HepG2 (cell line): Measurements from ENCODE around the gene TLDC2. TPM values are rescaled to one million over a fixed set of nuclear protein-coding genes. Genes with fewer than 3 reads are reported as not detected.

ENCODE experiments used
- AGO1 ChIP-seq: fragments of 200-400 bp; formaldehyde crosslinking; IDR thresholded peaks from 2 replicates; pipeline ENCODE4 v1.6.1; 2017; ENCODE audit warnings: mild to moderate bottlenecking, low read depth, low read length, moderate library complexity; ENCODE audit not compliant: poor library complexity, severe bottlenecking
- AHR ChIP-seq: IDR thresholded peaks from 2 replicates; pipeline ENCODE4 v1.6.1; 2018; ENCODE audit warnings: missing genetic modification reagents, missing compliant biosample characterization
- HNF4G ChIP-seq, 2 experiments: sonication (generic) in 1 of 2; formaldehyde crosslinking in 1 of 2; IDR thresholded peaks; 2 replicates each; pipeline versions ENCODE4 v1.4.0 to v1.6.1; 2011 to 2020; ENCODE audit warnings: borderline replicate concordance in 2 of 2, low read depth in 2 of 2, mild to moderate bottlenecking in 2 of 2, low read length in 1 of 2, missing genetic modification reagents in 1 of 2, moderate library complexity in 1 of 2
- MEF2D ChIP-seq: sonication (generic); formaldehyde crosslinking; IDR thresholded peaks from 2 replicates; pipeline ENCODE4 v1.5.1; 2020; ENCODE audit warnings: mild to moderate bottlenecking, missing genetic modification reagents
- RAD51 ChIP-seq: fragments of 450-650 bp; IDR thresholded peaks from 2 replicates; pipeline ENCODE4 v1.6.1; 2016; ENCODE audit warnings: borderline replicate concordance
- SETDB1 ChIP-seq: sonication (generic); formaldehyde crosslinking; IDR thresholded peaks from 2 replicates; pipeline ENCODE4 v1.5.1; 2020; ENCODE audit warnings: missing genetic modification reagents, mild to moderate bottlenecking, borderline replicate concordance
- SP5 ChIP-seq: IDR thresholded peaks from 2 replicates; pipeline ENCODE4 v1.6.1; 2016; ENCODE audit warnings: low read depth, borderline replicate concordance
- TFAP4 ChIP-seq: sonication (generic); IDR thresholded peaks from 2 replicates; pipeline ENCODE4 v1.6.1; 2016; ENCODE audit warnings: low read depth, borderline replicate concordance
- ZBTB38 ChIP-seq: sonication (generic); formaldehyde crosslinking; IDR thresholded peaks from 2 replicates; pipeline ENCODE4 v1.5.1; 2020; ENCODE audit warnings: mild to moderate bottlenecking, missing genetic modification reagents
- ZC3H4 ChIP-seq: sonication (generic); formaldehyde crosslinking; IDR thresholded peaks from 2 replicates; pipeline ENCODE4 v1.4.0; 2020; ENCODE audit warnings: missing genetic modification reagents, borderline replicate concordance
- ZNF232 ChIP-seq: sonication (generic); formaldehyde crosslinking; IDR thresholded peaks from 2 replicates; pipeline ENCODE4 v1.4.0; 2020; ENCODE audit warnings: missing genetic modification reagents, borderline replicate concordance
- ZNF333 ChIP-seq: sonication (generic); formaldehyde crosslinking; IDR thresholded peaks from 2 replicates; pipeline ENCODE4 v1.4.0; 2020; ENCODE audit warnings: mild to moderate bottlenecking, missing genetic modification reagents, borderline replicate concordance
- ZNF552 ChIP-seq: sonication (generic); formaldehyde crosslinking; IDR thresholded peaks from 2 replicates; pipeline ENCODE4 v1.9.0; 2022; ENCODE audit warnings: missing genetic modification reagents, mild to moderate bottlenecking, borderline replicate concordance
- ZNF576 ChIP-seq: sonication (generic); formaldehyde crosslinking; IDR thresholded peaks from 2 replicates; pipeline ENCODE4 v1.4.0; 2020; ENCODE audit warnings: mild to moderate bottlenecking, missing genetic modification reagents
- ZNF605 ChIP-seq: sonication (generic); formaldehyde crosslinking; IDR thresholded peaks from 2 replicates; pipeline ENCODE4 v1.8.0; 2022; ENCODE audit warnings: mild to moderate bottlenecking, missing genetic modification reagents
- polyA plus RNA-seq, 8 experiments: library from polyadenylated mRNA; depleted of rRNA in 3 of 8; stranded (reverse) in 7 of 8; unstranded in 1 of 8; fragments of >200 nt; fragmentation: Illumina TruSeq in 4 of 8; extraction: Trizol in 4 of 8; gene quantifications; 2 replicates each; pipeline versions ENCODE4 v1.2.1 to v1.2.3, GENCODE V29; 2011 to 2016; ENCODE audit warnings: low read depth in 4 of 8, missing spikeins in 1 of 8, mixed read lengths in 1 of 8; ENCODE audit not compliant: insufficient read depth in 1 of 8
- total RNA-seq, 5 experiments: library from RNA; depleted of rRNA; stranded (reverse); fragments of >200 nt; fragmentation: Illumina TruSeq; extraction: Trizol; gene quantifications; 2 replicates each; pipeline ENCODE4 v1.2.3, GENCODE V29; 2016; ENCODE audit warnings: low read depth in 1 of 5
- TF ChIP-seq, protein P1 (sequence below): IDR thresholded peaks from 2 replicates; pipeline ENCODE4 v1.6.1; 2016
- TF ChIP-seq, protein P2 (sequence below), 2 experiments: sonication (generic) in 1 of 2; formaldehyde crosslinking in 1 of 2; IDR thresholded peaks; 2 replicates each; pipeline versions ENCODE4 v1.6.1 to v1.9.0; 2014 to 2022; ENCODE audit warnings: antibody characterized with exemption in 1 of 2, borderline replicate concordance in 1 of 2, inconsistent platforms in 1 of 2, low read depth in 1 of 2, missing genetic modification reagents in 1 of 2
- TF ChIP-seq, protein P3 (sequence below): sonication (generic); formaldehyde crosslinking; IDR thresholded peaks from 2 replicates; pipeline ENCODE4 v1.8.1; 2023; ENCODE audit warnings: mild to moderate bottlenecking, missing genetic modification reagents
- TF ChIP-seq, protein P4 (sequence below): sonication (generic); formaldehyde crosslinking; IDR thresholded peaks from 2 replicates; pipeline ENCODE4 v1.5.0; 2020; ENCODE audit warnings: missing genetic modification reagents

TLDC2 gene
- total and polyA plus RNA-seq, 2 of the 13 experiments (the other 11 are each of a cell fraction or from before 2014, with no cell fraction given): 1.5 to 1.6 TPM

DNA sequence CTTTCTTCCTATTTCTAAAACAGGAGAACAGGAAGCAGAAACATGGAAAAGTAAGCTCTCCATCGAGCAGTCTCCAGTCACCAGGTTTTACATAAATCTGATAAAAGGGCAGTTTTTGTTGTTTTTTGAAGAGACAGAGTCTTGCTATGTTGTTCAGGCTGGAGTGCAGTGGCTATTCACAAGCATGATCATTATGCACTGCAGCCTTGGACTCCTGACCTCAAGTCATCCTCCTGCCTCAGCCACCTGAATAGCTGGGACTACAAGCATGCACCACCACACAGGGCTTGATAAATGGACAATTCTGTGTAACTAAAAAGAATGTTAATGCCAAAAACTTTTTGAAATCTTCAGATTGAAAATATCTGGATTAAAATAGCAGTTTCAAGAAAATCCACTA, 51.8 kb downstream of the TLDC2 start (continued):
- TF ChIP-seq ZNF333 (CRISPR knock-in tag) (no peak), ZBTB38 (CRISPR knock-in tag) (no peak), TFAP4 (no peak), AHR (CRISPR knock-in tag) (no peak), SP5 (CRISPR knock-in tag) (no peak), ZNF605 (CRISPR knock-in tag) (no peak), RAD51 (no peak), ZNF232 (CRISPR knock-in tag) (no peak), ZNF552 (CRISPR knock-in tag) (no peak; the same call in 1 of the 2 replicates), ZC3H4 (CRISPR knock-in tag) (no peak), HNF4G (IDR thresholded peaks at IDR 0.05; ENCODE audit: borderline replicate concordance, low read depth, low read length) (peak; percentile 61), HNF4G (CRISPR knock-in tag; IDR thresholded peaks at IDR 0.05; ENCODE audit: borderline replicate concordance, low read depth) (peak; percentile 45; the same call in 1 of the 2 replicates), AGO1 (no peak), ZNF576 (CRISPR knock-in tag) (no peak), SETDB1 (no peak), MEF2D (peak; percentile 56; the same call in 1 of the 2 replicates)
- TF ChIP-seq, protein P1, sequence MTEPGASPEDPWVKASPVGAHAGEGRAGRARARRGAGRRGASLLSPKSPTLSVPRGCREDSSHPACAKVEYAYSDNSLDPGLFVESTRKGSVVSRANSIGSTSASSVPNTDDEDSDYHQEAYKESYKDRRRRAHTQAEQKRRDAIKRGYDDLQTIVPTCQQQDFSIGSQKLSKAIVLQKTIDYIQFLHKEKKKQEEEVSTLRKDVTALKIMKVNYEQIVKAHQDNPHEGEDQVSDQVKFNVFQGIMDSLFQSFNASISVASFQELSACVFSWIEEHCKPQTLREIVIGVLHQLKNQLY (CRISPR knock-in tag): peak; percentile 66; the same call in 1 of the 2 replicates
- TF ChIP-seq, protein P2, sequence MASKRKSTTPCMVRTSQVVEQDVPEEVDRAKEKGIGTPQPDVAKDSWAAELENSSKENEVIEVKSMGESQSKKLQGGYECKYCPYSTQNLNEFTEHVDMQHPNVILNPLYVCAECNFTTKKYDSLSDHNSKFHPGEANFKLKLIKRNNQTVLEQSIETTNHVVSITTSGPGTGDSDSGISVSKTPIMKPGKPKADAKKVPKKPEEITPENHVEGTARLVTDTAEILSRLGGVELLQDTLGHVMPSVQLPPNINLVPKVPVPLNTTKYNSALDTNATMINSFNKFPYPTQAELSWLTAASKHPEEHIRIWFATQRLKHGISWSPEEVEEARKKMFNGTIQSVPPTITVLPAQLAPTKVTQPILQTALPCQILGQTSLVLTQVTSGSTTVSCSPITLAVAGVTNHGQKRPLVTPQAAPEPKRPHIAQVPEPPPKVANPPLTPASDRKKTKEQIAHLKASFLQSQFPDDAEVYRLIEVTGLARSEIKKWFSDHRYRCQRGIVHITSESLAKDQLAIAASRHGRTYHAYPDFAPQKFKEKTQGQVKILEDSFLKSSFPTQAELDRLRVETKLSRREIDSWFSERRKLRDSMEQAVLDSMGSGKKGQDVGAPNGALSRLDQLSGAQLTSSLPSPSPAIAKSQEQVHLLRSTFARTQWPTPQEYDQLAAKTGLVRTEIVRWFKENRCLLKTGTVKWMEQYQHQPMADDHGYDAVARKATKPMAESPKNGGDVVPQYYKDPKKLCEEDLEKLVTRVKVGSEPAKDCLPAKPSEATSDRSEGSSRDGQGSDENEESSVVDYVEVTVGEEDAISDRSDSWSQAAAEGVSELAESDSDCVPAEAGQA (IDR thresholded peaks at IDR 0.05; ENCODE audit: low read depth): no peak
- TF ChIP-seq, protein P2 (CRISPR knock-in tag; IDR thresholded peaks at IDR 0.05; ENCODE audit: borderline replicate concordance): no peak
- TF ChIP-seq, protein P3, sequence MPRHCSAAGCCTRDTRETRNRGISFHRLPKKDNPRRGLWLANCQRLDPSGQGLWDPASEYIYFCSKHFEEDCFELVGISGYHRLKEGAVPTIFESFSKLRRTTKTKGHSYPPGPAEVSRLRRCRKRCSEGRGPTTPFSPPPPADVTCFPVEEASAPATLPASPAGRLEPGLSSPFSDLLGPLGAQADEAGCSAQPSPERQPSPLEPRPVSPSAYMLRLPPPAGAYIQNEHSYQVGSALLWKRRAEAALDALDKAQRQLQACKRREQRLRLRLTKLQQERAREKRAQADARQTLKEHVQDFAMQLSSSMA (CRISPR knock-in tag): no peak
- TF ChIP-seq, protein P4, sequence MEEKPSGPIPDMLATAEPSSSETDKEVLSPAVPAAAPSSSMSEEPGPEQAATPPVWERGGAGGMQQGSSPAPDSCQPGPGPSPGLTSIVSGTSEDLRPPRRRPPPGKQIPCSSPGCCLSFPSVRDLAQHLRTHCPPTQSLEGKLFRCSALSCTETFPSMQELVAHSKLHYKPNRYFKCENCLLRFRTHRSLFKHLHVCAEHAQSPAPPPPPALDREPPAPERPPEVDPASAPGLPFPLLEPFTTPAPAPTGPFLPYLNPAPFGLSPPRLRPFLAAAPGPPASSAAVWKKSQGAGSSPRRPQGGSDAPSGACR (CRISPR knock-in tag): no peak
